ENCODE measurements around the gene ALOX5.

- no peak for TF ChIP-seq JUND (IDR thresholded peaks at IDR 0.05)
- TF ChIP-seq REST (IDR thresholded peaks at IDR 0.05; ENCODE audit: low read depth, low read length), result no peak
- TF ChIP-seq NRF1 (IDR thresholded peaks at IDR 0.05; ENCODE audit: low read depth, low read length), result no peak
- TF ChIP-seq CTCF (IDR thresholded peaks at IDR 0.05), result no peak
- no peak for TF ChIP-seq RFX5 (IDR thresholded peaks at IDR 0.05; ENCODE audit: low read length)
- TF ChIP-seq SMC3 (IDR thresholded peaks at IDR 0.05; ENCODE audit: low read depth, low read length), result no peak
- no peak for TF ChIP-seq YY1 (IDR thresholded peaks at IDR 0.05; ENCODE audit: low read depth)
- no peak for TF ChIP-seq POLR2AphosphoS5 (IDR thresholded peaks at IDR 0.05; ENCODE audit: low read depth, low read length)
- TF ChIP-seq MAX (IDR thresholded peaks at IDR 0.05; ENCODE audit: low read depth), result no peak
- TF ChIP-seq USF1 (IDR thresholded peaks at IDR 0.05; ENCODE audit: borderline replicate concordance, low read depth), result no peak
- TF ChIP-seq NFIC (IDR thresholded peaks at IDR 0.05; ENCODE audit: borderline replicate concordance), result no peak
- no peak for TF ChIP-seq FOXJ3 (CRISPR knock-in tag; IDR thresholded peaks at IDR 0.05)
- no peak for TF ChIP-seq PBX3 (IDR thresholded peaks at IDR 0.05)
- no peak for TF ChIP-seq TAF1 (IDR thresholded peaks at IDR 0.05; ENCODE audit: borderline replicate concordance, low read depth, low read length)
These were observed 114.3 kb downstream of the ALOX5 start for GRCh38 chr10:45488365-45488764.

Measured in SK-N-SH (cell line).